NCI-H526 treated with DMSO at 0.1 percent for 48 hours (cell line): ENCODE data around the gene SHISAL2B.
"Not testable (repeated sequence)": the region's sequence is repeated elsewhere in the genome, so short reads cannot be mapped to it uniquely, and the experiment has no call there.

Experiments used
- DNase-seq: peaks from one replicate; lab custom pipeline; 2025; lab: John Stamatoyannopoulos, UW

SHISAL2B gene

GRCh38 chr5:64700765-64701164 is 10.5 kb downstream of the SHISAL2B start:
- no peak for DNase-seq

DNA sequence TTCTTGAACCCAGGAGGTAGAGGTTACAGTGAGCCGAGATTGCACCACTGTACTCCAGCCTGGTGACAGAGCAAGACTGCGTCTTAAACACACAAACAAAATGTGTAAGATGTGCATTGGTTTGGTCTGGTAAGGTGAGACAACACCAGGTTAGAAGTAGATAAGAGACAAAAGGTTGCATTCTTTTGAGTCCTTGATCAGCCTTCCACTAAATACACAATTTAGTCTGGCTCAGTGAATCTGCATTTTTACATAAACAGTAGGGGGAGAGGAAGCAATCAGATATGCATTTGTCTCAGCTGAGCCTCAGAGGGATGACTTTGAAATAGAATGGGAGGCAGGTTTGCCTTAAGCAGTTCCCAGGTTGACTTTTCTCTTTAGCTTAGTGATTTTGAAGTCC is 15.8 kb downstream of the SHISAL2B start:
- DNase-seq, result not testable (repeated sequence)

DNA sequence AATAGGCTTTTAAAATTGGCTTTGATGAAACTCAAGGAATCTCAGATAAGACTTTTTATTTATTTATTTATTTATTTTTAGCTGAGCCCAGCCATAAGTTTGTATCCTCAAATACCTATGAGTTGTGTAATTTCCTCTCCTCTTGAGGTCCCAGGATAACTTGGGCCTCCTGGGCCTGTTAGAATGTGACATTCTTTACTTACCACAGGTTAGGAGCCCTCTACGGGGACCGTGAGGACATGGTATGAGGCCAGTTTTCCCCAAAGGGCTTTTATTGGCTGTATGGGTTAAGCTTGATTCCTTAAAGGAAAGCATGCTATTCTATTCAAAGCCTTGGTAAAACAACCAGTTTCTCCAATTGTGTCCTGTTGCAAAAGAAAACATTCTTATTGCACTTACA is 16.9 kb downstream of the SHISAL2B start:
- DNase-seq, result no peak

DNA sequence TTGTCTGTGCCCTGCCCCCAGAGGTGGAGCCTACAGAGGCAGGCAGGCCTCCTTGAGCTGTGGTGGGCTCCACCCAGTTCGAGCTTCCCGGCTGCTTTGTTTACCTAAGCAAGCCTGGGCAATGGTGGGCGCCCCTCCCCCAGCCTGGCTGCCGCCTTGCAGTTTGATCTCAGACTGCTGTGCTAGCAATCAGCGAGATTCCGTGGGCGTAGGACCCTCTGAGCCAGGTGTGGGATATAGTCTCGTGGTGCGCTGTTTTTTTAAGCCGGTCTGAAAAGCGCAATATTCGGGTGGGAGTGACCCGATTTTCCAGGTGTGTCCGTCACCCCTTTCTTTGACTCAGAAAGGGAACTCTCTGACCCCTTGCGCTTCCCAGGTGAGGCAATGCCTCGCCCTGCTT is 24.2 kb downstream of the SHISAL2B start:
- not testable (repeated sequence) for DNase-seq

- no peak for DNase-seq
These were observed 32.3 kb downstream of the SHISAL2B start for GRCh38 chr5:64722588-64722987.

GRCh38 chr5:64727150-64727549 is 36.8 kb downstream of the SHISAL2B start:
- DNase-seq, result no peak

DNA sequence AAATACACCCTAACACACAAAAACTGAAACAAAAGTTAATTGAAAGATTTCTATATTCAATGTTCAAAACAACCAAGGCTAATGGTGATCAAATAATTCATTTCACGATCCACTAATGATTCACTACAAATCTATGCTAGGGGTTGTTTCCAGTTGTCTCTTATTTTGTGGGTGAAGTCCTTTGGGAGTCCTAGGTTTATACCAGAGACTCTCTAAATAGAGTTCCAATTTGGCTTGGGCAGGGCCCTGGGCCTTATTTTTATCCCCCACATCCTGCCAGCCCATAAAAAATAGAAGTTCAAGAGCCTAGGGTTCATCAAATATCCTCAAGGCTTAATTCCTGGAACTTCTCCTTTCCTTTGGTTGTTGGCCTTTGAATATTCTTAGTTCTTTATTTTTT is 52.1 kb downstream of the SHISAL2B start:
- no peak for DNase-seq

GRCh38 chr5:64742821-64743220 is 52.5 kb downstream of the SHISAL2B start:
- DNase-seq, result no peak

DNA sequence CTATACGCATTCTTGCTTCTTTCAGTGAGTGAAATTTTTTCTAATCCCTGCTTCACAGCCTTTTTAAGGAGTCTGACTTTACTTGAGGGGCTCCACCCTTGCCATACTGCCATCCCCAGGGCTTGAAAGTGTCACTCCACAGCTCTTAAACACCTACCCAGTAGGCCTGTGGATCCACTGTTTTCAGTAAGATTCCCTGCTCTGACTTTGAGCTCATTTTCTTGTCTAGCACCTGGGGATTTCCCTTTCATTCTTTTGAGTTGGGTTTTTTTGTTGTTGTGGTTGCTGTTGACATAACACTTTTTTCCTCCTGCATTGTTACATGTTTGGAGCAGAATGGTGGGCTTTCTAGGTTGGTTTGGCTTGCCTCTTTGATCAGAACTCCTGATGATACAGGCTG is 54.6 kb downstream of the SHISAL2B start:
- DNase-seq, result no peak

GRCh38 chr5:64746446-64746845 is 56.1 kb downstream of the SHISAL2B start:
- no peak for DNase-seq

- DNase-seq, result no peak
These were observed 59.1 kb downstream of the SHISAL2B start for GRCh38 chr5:64749385-64749784.

DNA sequence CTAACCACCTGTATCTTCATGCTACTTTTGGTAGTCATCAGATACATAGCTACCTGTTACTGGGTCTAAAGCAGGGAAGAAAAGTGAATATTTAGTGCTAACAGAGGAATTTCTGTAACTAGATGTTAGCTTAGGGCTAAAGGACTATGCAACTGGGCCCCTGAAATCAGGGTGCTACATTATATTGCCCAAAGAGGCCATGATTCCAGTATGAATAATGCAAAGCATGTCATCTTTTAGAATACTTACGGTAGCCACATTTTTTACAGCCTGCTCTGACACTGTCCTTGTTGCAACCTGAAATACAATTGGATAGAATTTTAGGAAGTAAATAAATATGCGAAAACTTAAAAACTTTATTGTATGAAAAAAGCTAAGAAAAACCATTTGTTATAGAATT is 63.8 kb downstream of the SHISAL2B start:
- DNase-seq, result no peak

GRCh38 chr5:64758901-64759300 is 68.6 kb downstream of the SHISAL2B start:
- no peak for DNase-seq

DNA sequence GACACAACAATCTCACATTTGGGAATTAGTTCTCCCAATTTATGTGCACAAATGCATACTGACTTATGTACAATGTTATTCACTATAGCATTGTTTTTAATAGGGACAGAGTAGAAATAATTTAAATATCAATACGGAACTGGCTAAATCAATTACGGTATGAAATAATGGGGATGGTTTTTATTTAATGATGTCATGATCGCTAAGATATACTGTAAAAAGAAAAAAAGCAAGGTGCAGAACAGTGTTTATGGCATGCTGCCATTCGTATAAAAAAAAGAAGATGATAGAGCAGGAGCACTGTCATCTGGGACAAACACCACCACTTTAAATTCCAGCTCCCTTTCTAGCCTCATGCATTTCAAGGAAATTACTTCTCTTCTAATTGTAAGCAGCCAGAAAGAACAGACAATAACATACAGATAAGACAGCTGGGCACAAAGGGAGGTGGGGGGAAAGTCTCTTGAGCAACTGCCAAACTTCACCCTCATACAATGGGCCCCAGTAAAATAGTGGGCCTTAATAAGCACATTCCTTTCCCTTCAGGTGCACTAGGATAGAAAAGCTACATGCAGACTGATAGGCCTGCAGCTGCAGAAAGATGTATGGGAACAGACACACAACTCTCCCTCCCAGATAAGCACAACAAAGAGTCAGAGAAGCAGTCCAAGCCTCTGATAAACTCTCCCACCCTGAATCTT is 69.8 kb downstream of the SHISAL2B start:
- DNase-seq, result no peak

GRCh38 chr5:64763948-64764503 is 73.7 kb downstream of the SHISAL2B start:
- no peak for DNase-seq

DNA sequence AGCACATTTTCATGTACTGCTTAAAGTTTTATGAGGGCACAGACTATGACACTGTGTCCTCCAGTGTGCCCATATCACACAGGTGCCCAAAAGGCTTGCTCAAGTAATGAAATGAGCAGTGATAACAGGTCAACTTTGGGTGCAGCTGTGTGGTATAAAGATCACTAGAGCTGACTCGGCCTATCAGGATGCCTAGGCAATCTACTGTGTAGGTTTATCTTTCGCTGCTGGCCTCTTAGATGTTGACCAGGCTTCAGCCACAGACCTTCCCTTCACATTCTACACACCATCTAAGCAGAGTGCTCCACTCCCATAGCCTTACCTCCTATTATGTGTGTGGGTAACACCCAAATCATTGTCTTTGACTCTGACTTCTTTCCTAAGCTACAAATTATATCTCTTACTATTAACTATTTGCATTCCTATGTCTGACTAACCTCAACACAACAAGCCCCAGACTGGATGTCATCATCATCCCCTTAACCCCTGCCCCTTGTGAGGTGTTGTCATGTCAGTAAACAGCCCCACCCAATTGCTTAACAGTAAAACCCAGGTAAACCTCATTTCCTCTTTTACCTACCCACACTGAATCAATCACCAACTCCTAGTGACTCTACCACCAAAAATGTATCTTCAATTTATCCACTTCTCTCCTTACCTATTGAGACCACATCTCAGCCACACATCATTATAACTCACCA is 75.7 kb downstream of the SHISAL2B start:
- no peak for DNase-seq

DNA sequence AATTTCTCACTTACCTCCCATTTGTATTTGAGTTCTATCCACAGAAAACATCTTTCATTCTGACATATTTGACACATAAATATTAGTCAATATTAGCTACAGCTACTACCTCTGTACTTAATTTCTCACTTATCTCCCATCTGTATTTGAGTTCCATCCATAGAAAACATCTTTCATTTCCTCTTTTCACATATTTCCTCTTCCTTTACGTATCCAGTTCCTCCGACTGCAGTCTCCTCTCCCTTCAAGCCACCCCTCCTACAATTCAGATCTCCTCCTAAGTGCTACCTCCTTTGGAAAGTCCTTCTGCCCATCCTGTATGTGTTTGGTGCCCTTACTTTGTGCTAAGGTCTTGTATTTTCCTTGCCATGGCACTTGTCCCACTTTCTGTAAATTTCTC is 76.6 kb downstream of the SHISAL2B start:
- no peak for DNase-seq
